Testis (tissue), 3 donors: ENCODE measurements around the gene BNC2. TPM values are rescaled to one million over a fixed set of nuclear protein-coding genes. Genes with fewer than 3 reads are reported as not detected.

Source experiments
- DNase-seq: peaks from one replicate; pipeline ENCODE4 v3.0.0-alpha.2; 2019
- H3K27ac ChIP-seq, 2 donors: fragments of 200-600 bp; sonication (generic); one replicate each; pipeline ENCODE4 v1.5.1; 2019
- H3K27me3 ChIP-seq: fragments of 200-600 bp; sonication (generic); one replicate; pipeline ENCODE4 v1.5.1; 2019
- H3K36me3 ChIP-seq: fragments of 200-600 bp; sonication (generic); one replicate; pipeline ENCODE4 v1.5.1; 2017; ENCODE audit warnings: low read depth; ENCODE audit errors: missing control alignments
- H3K4me1 ChIP-seq: fragments of 200-600 bp; sonication (generic); one replicate; pipeline ENCODE4 v1.5.1; 2019
- H3K4me3 ChIP-seq, 2 donors: fragments of 200-600 bp; sonication (generic); one replicate each; pipeline ENCODE4 v1.5.1; 2017 to 2019
- H3K9me3 ChIP-seq: fragments of 200-600 bp; sonication (generic); one replicate; pipeline ENCODE4 v1.5.1; 2017
- CTCF ChIP-seq, 3 experiments: fragments of 450-650 bp in 2 of 3; fragments of 200-600 bp in 1 of 3; sonication (generic) in 1 of 3; IDR thresholded peaks; one replicate each; pipeline ENCODE4 v1.5.1; 2016 to 2019; ENCODE audit warnings: antibody characterized with exemption in 3 of 3, mild to moderate bottlenecking in 2 of 3, moderate library complexity in 1 of 3
- POLR2A ChIP-seq: fragments of 450-650 bp; IDR thresholded peaks from one replicate; pipeline ENCODE4 v1.6.1; 2017; ENCODE audit warnings: antibody characterized with exemption, mild to moderate bottlenecking, moderate library complexity
- WGBS, 2 donors: methylation state at CpG; one replicate each; pipeline ENCODE4 v1.1.5; 2018; 5-methylcytosine and 5-hydroxymethylcytosine counted together
- intact Hi-C: fragments of 100-400 bp; cut with DNase I; formaldehyde crosslinking; loops from one replicate; pipeline ENCODE4 v1.15.1; 2023; ENCODE audit warnings: low total_unique reads
- polyA plus RNA-seq: library from polyadenylated mRNA; stranded (reverse); fragments of 350-450 nt; fragmentation: Illumina TruSeq; extraction: RNeasy Lipid Tissue Mini Kit (QIAGEN cat#74804); gene quantifications from one replicate; pipeline ENCODE4 v1.2.3, GENCODE V29; 2014; ENCODE audit warnings: low read depth, low replicate concordance; ENCODE audit not compliant: insufficient read depth
- total RNA-seq, 2 donors: library from RNA; depleted of rRNA; stranded (reverse); fragments of >200 nt; gene quantifications; one replicate each; pipeline ENCODE4 v1.2.3, GENCODE V29; 2016

The BNC2 gene
- total and polyA plus RNA-seq, 3 donors from 2014 or later: 14.6 to 35.2 (median 32.0) TPM

GRCh38 chr9:16864649-16865434 is 5.6 kb downstream of the BNC2 start:
- H3K9me3 ChIP-seq: no peaks in the 10 kb centered on the region
- DNase-seq: no peak
- H3K4me3 ChIP-seq: no peak overlapping the region
- H3K27ac ChIP-seq: peak overlapping the region in 1 of 2 donors; percentile 95
- intact Hi-C loops: loop anchor here (10.0 kb wide), 1 partner anchor 140 kb away; no protein-coding TSS in a partner anchor
- 51 to 56% methylated on average over 10 of the region's 10 CpGs for WGBS, 2 donors
- no peaks in the 10 kb centered on the region for H3K27me3 ChIP-seq
- no peaks in the 10 kb centered on the region for H3K36me3 ChIP-seq
- H3K4me1 ChIP-seq: peaks cover 6% of the 10 kb centered on the region
- TF ChIP-seq POLR2A: no peak

GRCh38 chr9:16848179-16848578 is 22.3 kb downstream of the BNC2 start:
- Histone ChIP-seq H3K9me3 (no peaks in the 10 kb centered on the region), H3K27me3 (no peaks in the 10 kb centered on the region), H3K4me1 (no peaks in the 10 kb centered on the region), H3K4me3 (no peak overlapping the region), H3K27ac (no peak overlapping the region), H3K36me3 (no peaks in the 10 kb centered on the region)
- no peak for TF ChIP-seq CTCF (IDR thresholded peaks at IDR 0.05)
- TF ChIP-seq POLR2A: no peak
- intact Hi-C loops: no loop called here
- WGBS, 2 donors: 54 to 75% methylated on average over 3 of the region's 3 CpGs
- DNase-seq: no peak

GRCh38 chr9:16846986-16847385 is 23.5 kb downstream of the BNC2 start:
- 59 to 63% methylated on average over 3 of the region's 3 CpGs for WGBS, 2 donors
- Histone ChIP-seq H3K36me3 (no peaks in the 10 kb centered on the region), H3K27me3 (no peaks in the 10 kb centered on the region), H3K9me3 (no peaks in the 10 kb centered on the region), H3K4me3 (no peak overlapping the region), H3K4me1 (no peaks in the 10 kb centered on the region), H3K27ac (no peak overlapping the region)
- TF ChIP-seq POLR2A (no peak), CTCF (IDR thresholded peaks at IDR 0.05) (no peak)
- intact Hi-C loops: no loop called here
- DNase-seq: no peak

GRCh38 chr9:16846367-16846766 is 24.1 kb downstream of the BNC2 start:
- 86 to 87% methylated on average over 6 of the region's 6 CpGs for WGBS, 2 donors
- H3K4me3 ChIP-seq: no peak overlapping the region
- intact Hi-C loops: no loop called here

GRCh38 chr9:16834817-16835216 is 35.7 kb downstream of the BNC2 start:
- intact Hi-C loops: no loop called here
- Histone ChIP-seq H3K27me3 (no peaks in the 10 kb centered on the region), H3K4me1 (no peaks in the 10 kb centered on the region), H3K4me3 (no peak overlapping the region), H3K9me3 (no peaks in the 10 kb centered on the region), H3K27ac (no peak overlapping the region), H3K36me3 (no peaks in the 10 kb centered on the region)
- TF ChIP-seq POLR2A: no peak
- no peak for DNase-seq
- WGBS, 2 donors: 91 to 92% methylated on average over 5 of the region's 5 CpGs

More at GRCh38 chr9:16846367-16846766, 24.1 kb downstream of the BNC2 start:
- TF ChIP-seq CTCF (IDR thresholded peaks at IDR 0.05) (no peak), POLR2A (no peak)
- Histone ChIP-seq H3K27ac (no peak overlapping the region), H3K27me3 (no peaks in the 10 kb centered on the region), H3K9me3 (no peaks in the 10 kb centered on the region), H3K36me3 (no peaks in the 10 kb centered on the region), H3K4me1 (no peaks in the 10 kb centered on the region)
- no peak for DNase-seq
